Measurements from ENCODE around the gene LDHD.

DNA sequence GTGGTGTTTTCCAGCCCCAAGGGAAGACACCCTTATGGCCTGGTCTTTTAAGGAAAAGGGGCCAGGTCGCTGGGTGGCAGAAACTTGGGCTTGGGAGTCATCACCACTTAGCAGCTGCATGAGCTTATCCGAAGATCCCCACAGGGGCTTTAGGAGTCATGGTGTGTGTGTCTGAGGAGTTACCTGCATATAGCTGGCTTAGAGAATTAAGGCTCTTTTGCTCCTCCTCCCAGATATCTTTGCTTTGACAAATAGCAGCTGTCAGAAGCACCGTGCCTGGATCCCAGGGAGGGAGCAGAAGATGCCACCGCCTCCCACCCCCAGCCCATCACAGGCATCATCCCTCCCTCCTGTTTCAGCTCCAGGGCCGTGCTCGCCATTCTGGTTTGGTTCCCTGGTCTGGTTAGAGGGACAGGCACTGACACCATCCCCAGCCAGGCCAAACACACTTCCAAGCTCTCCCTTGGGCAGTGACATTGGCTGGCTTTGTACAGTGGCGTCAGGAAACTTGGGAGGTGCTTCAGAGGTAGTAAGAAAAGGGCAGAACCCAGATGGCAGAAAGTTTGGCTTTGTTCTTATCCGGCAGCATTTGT is 17.4 kb downstream of the LDHD start:
- TF ChIP-seq, protein P1, sequence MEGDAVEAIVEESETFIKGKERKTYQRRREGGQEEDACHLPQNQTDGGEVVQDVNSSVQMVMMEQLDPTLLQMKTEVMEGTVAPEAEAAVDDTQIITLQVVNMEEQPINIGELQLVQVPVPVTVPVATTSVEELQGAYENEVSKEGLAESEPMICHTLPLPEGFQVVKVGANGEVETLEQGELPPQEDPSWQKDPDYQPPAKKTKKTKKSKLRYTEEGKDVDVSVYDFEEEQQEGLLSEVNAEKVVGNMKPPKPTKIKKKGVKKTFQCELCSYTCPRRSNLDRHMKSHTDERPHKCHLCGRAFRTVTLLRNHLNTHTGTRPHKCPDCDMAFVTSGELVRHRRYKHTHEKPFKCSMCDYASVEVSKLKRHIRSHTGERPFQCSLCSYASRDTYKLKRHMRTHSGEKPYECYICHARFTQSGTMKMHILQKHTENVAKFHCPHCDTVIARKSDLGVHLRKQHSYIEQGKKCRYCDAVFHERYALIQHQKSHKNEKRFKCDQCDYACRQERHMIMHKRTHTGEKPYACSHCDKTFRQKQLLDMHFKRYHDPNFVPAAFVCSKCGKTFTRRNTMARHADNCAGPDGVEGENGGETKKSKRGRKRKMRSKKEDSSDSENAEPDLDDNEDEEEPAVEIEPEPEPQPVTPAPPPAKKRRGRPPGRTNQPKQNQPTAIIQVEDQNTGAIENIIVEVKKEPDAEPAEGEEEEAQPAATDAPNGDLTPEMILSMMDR (IDR thresholded peaks at IDR 0.05 in 4 of 5, conservative IDR thresholded peaks at IDR 0.05 in 1 of 5) = no peak
- no peak for TF ChIP-seq POLR2A (IDR thresholded peaks at IDR 0.05)

Data from gastrocnemius medialis (tissue), 4 donors.